HG03520 (cell line): ENCODE measurements around the gene CLEC4F.

Source experiments
- ATAC-seq: cut with Tn5 transposase; IDR thresholded peaks from one replicate; pipeline ENCODE4 v1.9.1; 2021; ENCODE audit warnings: mild to moderate bottlenecking, moderate library complexity; ENCODE audit not compliant: unreplicated experiment

Gene CLEC4F

GRCh38 chr2:70820499-70820898 lies at the start of gene CLEC4F:
Gene CLEC4F (minus strand): TSS chr2:70820599. CDS start chr2:70820523, 76 bp downstream.
- ATAC-seq: no peak

- ATAC-seq: no peak
Observed at GRCh38 chr2:70868970-70869369, 48.6 kb upstream of the CLEC4F start.

- no peak for ATAC-seq
Observed at GRCh38 chr2:70861777-70862625, 41.6 kb upstream of the CLEC4F start.

GRCh38 chr2:70855667-70856066 lies 35.3 kb upstream of the CLEC4F start:
- no peak for ATAC-seq

- no peak for ATAC-seq
Observed at GRCh38 chr2:70854411-70854810, 34.0 kb upstream of the CLEC4F start.

GRCh38 chr2:70852824-70853223 lies 32.4 kb upstream of the CLEC4F start:
- no peak for ATAC-seq

- ATAC-seq: peak; percentile 77
Observed at GRCh38 chr2:70851704-70852103, 31.3 kb upstream of the CLEC4F start.

GRCh38 chr2:70850925-70851324 lies 30.5 kb upstream of the CLEC4F start:
- ATAC-seq: no peak

- ATAC-seq: no peak
Observed at GRCh38 chr2:70842401-70842800, 22.0 kb upstream of the CLEC4F start.

GRCh38 chr2:70837980-70838925 lies 17.9 kb upstream of the CLEC4F start:
- no peak for ATAC-seq

- no peak for ATAC-seq
Observed at GRCh38 chr2:70835643-70836042, 15.2 kb upstream of the CLEC4F start, which contains the start of gene CD207. Gene CD207 (minus strand): TSS chr2:70835816. CDS start chr2:70835776, 40 bp downstream.

GRCh38 chr2:70834881-70835280 lies 14.5 kb upstream of the CLEC4F start:
- ATAC-seq: no peak

- ATAC-seq: no peak
Observed at GRCh38 chr2:70834106-70834505, 13.7 kb upstream of the CLEC4F start.

- ATAC-seq: no peak
Observed at GRCh38 chr2:70833246-70833645, 12.8 kb upstream of the CLEC4F start.

- ATAC-seq: no peak
Observed at GRCh38 chr2:70832386-70832785, 12.0 kb upstream of the CLEC4F start.

- no peak for ATAC-seq
Observed at GRCh38 chr2:70831861-70832260, 11.5 kb upstream of the CLEC4F start.

GRCh38 chr2:70830366-70830765 lies 10.0 kb upstream of the CLEC4F start:
- ATAC-seq: no peak

GRCh38 chr2:70829916-70830315 lies 9.5 kb upstream of the CLEC4F start:
- ATAC-seq: no peak

GRCh38 chr2:70828914-70829824 lies 8.8 kb upstream of the CLEC4F start:
- no peak for ATAC-seq

GRCh38 chr2:70828115-70828514 lies 7.7 kb upstream of the CLEC4F start:
- no peak for ATAC-seq

- no peak for ATAC-seq
Observed at GRCh38 chr2:70827388-70827787, 7.0 kb upstream of the CLEC4F start.
